ENCODE measurements around the gene KRT81.
A peak's percentile ranks its signal among the peaks of the same experiment; 100 is the strongest.

KRT81 gene

GRCh38 chr12:52251367-52252051 is 39.8 kb downstream of the KRT81 start:
- Histone ChIP-seq H3K4me2 (no peak overlapping the region), H3K4me1 (ENCODE audit: low read depth, poor library complexity, severe bottlenecking) (peaks cover 36% of the 10 kb centered on the region), H2AFZ (ENCODE audit: low read depth) (no peak overlapping the region), H4K20me1 (ENCODE audit: insufficient read depth) (no peaks in the 10 kb centered on the region), H3K27me3 (ENCODE audit: insufficient read depth, low read depth) (no peaks in the 10 kb centered on the region), H3K4me3 (IDR thresholded peaks at IDR 0.05; ENCODE audit: insufficient read depth, low read depth, low read length) (no peak overlapping the region), H3K9ac (no peak overlapping the region), H3K79me2 (ENCODE audit: insufficient read depth, low read depth) (no peaks in the 10 kb centered on the region; the same call in 1 of the 2 replicates), H3K27ac (no peak overlapping the region), H3K36me3 (ENCODE audit: insufficient read depth) (no peaks in the 10 kb centered on the region)
- no peak for TF ChIP-seq CTCF (conservative IDR thresholded peaks at IDR 0.05; ENCODE audit: low read depth, low read length)

- H3K4me3 ChIP-seq (IDR thresholded peaks at IDR 0.05; ENCODE audit: insufficient read depth, low read depth, low read length), result no peak overlapping the region
- peak overlapping the region; percentile 69; the same call in 1 of the 2 replicates for H3K9ac ChIP-seq
- H4K20me1 ChIP-seq (ENCODE audit: insufficient read depth), result no peaks in the 10 kb centered on the region
- no peaks in the 10 kb centered on the region for H3K36me3 ChIP-seq (ENCODE audit: insufficient read depth)
- H3K27ac ChIP-seq, result peak overlapping the region; percentile 73; the same call in 1 of the 2 replicates
- peak overlapping the region; percentile 98; the same call in 1 of the 2 replicates for H3K4me2 ChIP-seq
- H3K4me1 ChIP-seq (ENCODE audit: low read depth, poor library complexity, severe bottlenecking), result peaks cover 48% of the 10 kb centered on the region
- H2AFZ ChIP-seq (ENCODE audit: low read depth), result peak overlapping the region; percentile 73; the same call in 1 of the 2 replicates
- H3K79me2 ChIP-seq (ENCODE audit: insufficient read depth, low read depth), result no peaks in the 10 kb centered on the region; the same call in 1 of the 2 replicates
- TF ChIP-seq CTCF (conservative IDR thresholded peaks at IDR 0.05; ENCODE audit: low read depth, low read length), result no peak
- no peaks in the 10 kb centered on the region for H3K27me3 ChIP-seq (ENCODE audit: insufficient read depth, low read depth)
These were observed 41.0 kb downstream of the KRT81 start for GRCh38 chr12:52250048-52250990.

GRCh38 chr12:52249511-52250047 is 41.8 kb downstream of the KRT81 start:
- H2AFZ ChIP-seq (ENCODE audit: low read depth), result peak overlapping the region; percentile 73
- H4K20me1 ChIP-seq (ENCODE audit: insufficient read depth), result no peaks in the 10 kb centered on the region
- H3K36me3 ChIP-seq (ENCODE audit: insufficient read depth), result no peaks in the 10 kb centered on the region
- H3K79me2 ChIP-seq (ENCODE audit: insufficient read depth, low read depth), result no peaks in the 10 kb centered on the region; the same call in 1 of the 2 replicates
- H3K9ac ChIP-seq, result peak overlapping the region; percentile 69; the same call in 1 of the 2 replicates
- peak overlapping the region; percentile 73 for H3K27ac ChIP-seq
- TF ChIP-seq CTCF (conservative IDR thresholded peaks at IDR 0.05; ENCODE audit: low read depth, low read length), result no peak
- H3K4me1 ChIP-seq (ENCODE audit: low read depth, poor library complexity, severe bottlenecking), result peaks cover 55% of the 10 kb centered on the region
- H3K4me3 ChIP-seq (IDR thresholded peaks at IDR 0.05; ENCODE audit: insufficient read depth, low read depth, low read length), result no peak overlapping the region
- no peaks in the 10 kb centered on the region for H3K27me3 ChIP-seq (ENCODE audit: insufficient read depth, low read depth)
- peak overlapping the region; percentile 98 for H3K4me2 ChIP-seq

Data from KMS-11 (cell line).